HepG2 (cell line): ENCODE measurements around the gene PROC. TPM values are rescaled to one million over a fixed set of nuclear protein-coding genes. Genes with fewer than 3 reads are reported as not detected.

Experiments
- ASH2L ChIP-seq: fragments of 300-600, 200-600 bp; sonication (generic); IDR thresholded peaks from 2 replicates; pipeline ENCODE4 v1.7.0; 2017; ENCODE audit warnings: low read depth, mild to moderate bottlenecking, moderate library complexity, mixed read lengths, low read length; ENCODE audit not compliant: insufficient read length
- CC2D1A ChIP-seq: sonication (generic); formaldehyde crosslinking; IDR thresholded peaks from 2 replicates; pipeline ENCODE4 v1.8.1; 2023; ENCODE audit warnings: mild to moderate bottlenecking, missing genetic modification reagents
- CHCHD3 ChIP-seq: sonication (generic); formaldehyde crosslinking; IDR thresholded peaks from 2 replicates; pipeline ENCODE4 v1.8.0; 2022; ENCODE audit warnings: mild to moderate bottlenecking, missing genetic modification reagents, moderate library complexity
- FOXK2 ChIP-seq: fragments of 450-650 bp; IDR thresholded peaks from 2 replicates; pipeline ENCODE4 v1.6.1; 2016
- HOXA7 ChIP-seq: sonication (generic); formaldehyde crosslinking; IDR thresholded peaks from 2 replicates; pipeline ENCODE4 v1.8.1; 2022; ENCODE audit warnings: mild to moderate bottlenecking, missing genetic modification reagents, moderate library complexity
- IKZF5 ChIP-seq: IDR thresholded peaks from 2 replicates; pipeline ENCODE4 v1.6.1; 2018; ENCODE audit warnings: missing genetic modification reagents, mild to moderate bottlenecking, missing compliant biosample characterization
- ISX ChIP-seq: sonication (generic); formaldehyde crosslinking; conservative IDR thresholded peaks from 2 replicates; pipeline ENCODE4 v1.5.0; 2020; ENCODE audit warnings: missing genetic modification reagents
- LBX2 ChIP-seq: sonication (generic); formaldehyde crosslinking; IDR thresholded peaks from 2 replicates; pipeline ENCODE4 v1.5.0; 2020; ENCODE audit warnings: missing genetic modification reagents, mild to moderate bottlenecking, borderline replicate concordance
- MEIS1 ChIP-seq: sonication (generic); formaldehyde crosslinking; IDR thresholded peaks from 2 replicates; pipeline ENCODE4 v1.9.0; 2021; ENCODE audit warnings: mild to moderate bottlenecking, missing genetic modification reagents, moderate library complexity, borderline replicate concordance
- NRL ChIP-seq: sonication (generic); formaldehyde crosslinking; IDR thresholded peaks from 2 replicates; pipeline ENCODE4 v1.5.0; 2020; ENCODE audit warnings: missing genetic modification reagents, mild to moderate bottlenecking, moderate library complexity, borderline replicate concordance
- POGZ ChIP-seq: sonication (generic); formaldehyde crosslinking; IDR thresholded peaks from 2 replicates; pipeline ENCODE4 v1.4.0; 2020; ENCODE audit warnings: mild to moderate bottlenecking, missing genetic modification reagents
- PTBP1 ChIP-seq: fragments of 200-400 bp; formaldehyde crosslinking; IDR thresholded peaks from 2 replicates; pipeline ENCODE4 v1.6.1; 2018; ENCODE audit warnings: low read length, low read depth; ENCODE audit not compliant: poor library complexity, severe bottlenecking
- REPIN1 ChIP-seq: sonication (generic); formaldehyde crosslinking; IDR thresholded peaks from 2 replicates; pipeline ENCODE4 v1.8.0; 2022; ENCODE audit warnings: missing genetic modification reagents, low read depth, mild to moderate bottlenecking, borderline replicate concordance
- SSRP1 ChIP-seq: IDR thresholded peaks from 2 replicates; pipeline ENCODE4 v1.6.1; 2016; ENCODE audit warnings: control low read depth
- U2AF1 ChIP-seq: fragments of 200-400 bp; formaldehyde crosslinking; optimal IDR thresholded peaks from 2 replicates; pipeline ENCODE3; 2017; ENCODE audit warnings: mild to moderate bottlenecking, low read depth, low read length
- ZBTB20 ChIP-seq: sonication (generic); formaldehyde crosslinking; IDR thresholded peaks from 2 replicates; pipeline ENCODE4 v1.8.1; 2023; ENCODE audit warnings: missing genetic modification reagents, low read depth, mild to moderate bottlenecking, borderline replicate concordance
- ZFP36 ChIP-seq: fragments of 150-350 bp; IDR thresholded peaks from 2 replicates; pipeline ENCODE4 v1.6.1; 2018; ENCODE audit warnings: borderline replicate concordance, low read length, low read depth; ENCODE audit not compliant: partially characterized antibody
- ZKSCAN8 ChIP-seq: IDR thresholded peaks from 2 replicates; pipeline ENCODE4 v1.6.1; 2016; ENCODE audit warnings: borderline replicate concordance, missing genetic modification reagents, missing compliant biosample characterization
- ZMYM3 ChIP-seq: sonication (generic); formaldehyde crosslinking; IDR thresholded peaks from 2 replicates; pipeline ENCODE4 v1.5.1; 2020; ENCODE audit warnings: mild to moderate bottlenecking, missing genetic modification reagents
- ZMYM4 ChIP-seq: sonication (generic); formaldehyde crosslinking; IDR thresholded peaks from 2 replicates; pipeline ENCODE4 v1.8.1; 2023; ENCODE audit warnings: mild to moderate bottlenecking, missing genetic modification reagents
- ZNF160 ChIP-seq: sonication (generic); formaldehyde crosslinking; IDR thresholded peaks from 2 replicates; pipeline ENCODE4 v1.8.0; 2022; ENCODE audit warnings: mild to moderate bottlenecking, inconsistent platforms, missing genetic modification reagents
- ZNF24 ChIP-seq: fragments of 450-650 bp; IDR thresholded peaks from 2 replicates; pipeline ENCODE4 v1.6.1; 2017; ENCODE audit warnings: antibody characterized with exemption, mild to moderate bottlenecking
- ZNF451 ChIP-seq: sonication (generic); formaldehyde crosslinking; IDR thresholded peaks from 2 replicates; pipeline ENCODE4 v1.5.0; 2020; ENCODE audit warnings: mild to moderate bottlenecking, missing genetic modification reagents
- ZNF576 ChIP-seq: sonication (generic); formaldehyde crosslinking; IDR thresholded peaks from 2 replicates; pipeline ENCODE4 v1.4.0; 2020; ENCODE audit warnings: mild to moderate bottlenecking, missing genetic modification reagents
- ZSCAN12 ChIP-seq: sonication (generic); formaldehyde crosslinking; IDR thresholded peaks from 2 replicates; pipeline ENCODE4 v1.9.0; 2021; ENCODE audit warnings: mild to moderate bottlenecking, missing genetic modification reagents
- polyA plus RNA-seq, 8 experiments: library from polyadenylated mRNA; depleted of rRNA in 3 of 8; stranded (reverse) in 7 of 8; unstranded in 1 of 8; fragments of >200 nt; fragmentation: Illumina TruSeq in 4 of 8; extraction: Trizol in 4 of 8; gene quantifications; 2 replicates each; pipeline versions ENCODE4 v1.2.1 to v1.2.3, GENCODE V29; 2011 to 2016; ENCODE audit warnings: low read depth in 4 of 8, missing spikeins in 1 of 8, mixed read lengths in 1 of 8; ENCODE audit not compliant: insufficient read depth in 1 of 8
- total RNA-seq, 5 experiments: library from RNA; depleted of rRNA; stranded (reverse); fragments of >200 nt; fragmentation: Illumina TruSeq; extraction: Trizol; gene quantifications; 2 replicates each; pipeline ENCODE4 v1.2.3, GENCODE V29; 2016; ENCODE audit warnings: low read depth in 1 of 5
- TF ChIP-seq, protein P1 (sequence below): sonication (generic); formaldehyde crosslinking; IDR thresholded peaks from 2 replicates; pipeline ENCODE4 v1.5.0; 2020; ENCODE audit warnings: mild to moderate bottlenecking, missing genetic modification reagents, borderline replicate concordance

PROC gene
- total and polyA plus RNA-seq, 2 of the 13 experiments (the other 11 are each of a cell fraction or from before 2014, with no cell fraction given): 134 to 185 TPM

DNA sequence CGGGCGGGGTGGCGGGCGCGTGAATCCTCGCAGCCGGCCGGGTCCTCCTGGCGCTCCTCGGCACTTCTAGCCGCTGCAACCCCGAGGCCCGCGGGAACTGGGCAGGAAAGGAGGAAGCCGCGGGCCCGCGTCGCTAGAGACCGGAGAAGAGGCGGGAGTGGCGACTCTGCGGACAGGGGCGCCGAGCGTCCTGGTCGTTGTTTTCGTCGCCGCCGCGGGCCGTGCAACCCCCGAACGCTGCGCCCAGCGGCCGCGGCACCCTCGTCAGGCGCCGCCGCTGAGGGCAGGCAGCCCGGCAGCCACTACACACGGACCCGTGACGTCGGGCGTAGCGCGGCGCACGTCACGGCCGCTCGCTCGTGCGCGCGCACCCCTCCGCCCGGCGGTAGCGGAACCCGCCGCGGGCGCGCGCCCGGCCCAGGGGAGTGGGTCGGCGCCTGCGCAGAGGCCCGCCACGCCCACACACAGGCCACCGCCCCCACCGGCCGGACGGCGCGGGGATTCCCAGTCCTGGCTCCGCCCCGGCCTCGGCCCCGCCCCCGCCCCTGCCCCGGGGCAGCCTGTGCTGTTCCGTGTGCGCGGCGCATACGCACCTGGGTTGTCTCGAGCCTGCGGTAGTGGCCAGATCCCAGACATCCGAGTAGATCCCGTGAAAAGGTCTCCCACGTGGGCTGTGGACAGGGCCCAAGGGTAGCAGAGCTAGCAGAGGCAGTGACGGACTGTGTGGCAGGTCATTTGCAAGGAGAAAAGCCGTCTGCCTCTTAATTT is 30.4 kb upstream of the PROC start, which contains the start of gene MAP3K2 (continued):
- TF ChIP-seq, protein P1, sequence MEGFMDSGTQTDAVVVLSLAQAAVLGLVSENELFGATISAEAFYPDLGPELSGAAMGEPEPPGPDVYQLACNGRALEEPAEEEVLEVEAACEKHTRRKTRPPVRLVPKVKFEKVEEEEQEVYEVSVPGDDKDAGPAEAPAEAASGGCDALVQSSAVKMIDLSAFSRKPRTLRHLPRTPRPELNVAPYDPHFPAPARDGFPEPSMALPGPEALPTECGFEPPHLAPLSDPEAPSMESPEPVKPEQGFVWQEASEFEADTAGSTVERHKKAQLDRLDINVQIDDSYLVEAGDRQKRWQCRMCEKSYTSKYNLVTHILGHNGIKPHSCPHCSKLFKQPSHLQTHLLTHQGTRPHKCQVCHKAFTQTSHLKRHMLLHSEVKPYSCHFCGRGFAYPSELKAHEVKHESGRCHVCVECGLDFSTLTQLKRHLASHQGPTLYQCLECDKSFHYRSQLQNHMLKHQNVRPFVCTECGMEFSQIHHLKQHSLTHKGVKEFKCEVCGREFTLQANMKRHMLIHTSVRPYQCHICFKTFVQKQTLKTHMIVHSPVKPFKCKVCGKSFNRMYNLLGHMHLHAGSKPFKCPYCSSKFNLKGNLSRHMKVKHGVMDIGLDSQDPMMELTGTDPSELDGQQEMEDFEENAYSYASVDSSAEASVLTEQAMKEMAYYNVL (CRISPR knock-in tag): no peak; the same call in 1 of the 2 replicates
- no peak for TF ChIP-seq ZNF160 (CRISPR knock-in tag)
- TF ChIP-seq POGZ (CRISPR knock-in tag): peak; percentile 65; the same call in 1 of the 2 replicates
- TF ChIP-seq ZMYM3 (CRISPR knock-in tag): no peak
- TF ChIP-seq ZNF24: no peak
- TF ChIP-seq IKZF5 (CRISPR knock-in tag): no peak
- no peak for TF ChIP-seq U2AF1
- peak; percentile 88 for TF ChIP-seq ASH2L
- peak; percentile 41; the same call in 1 of the 2 replicates for TF ChIP-seq NRL (CRISPR knock-in tag)
- peak; percentile 81; the same call in 1 of the 2 replicates for TF ChIP-seq CHCHD3 (CRISPR knock-in tag)
- TF ChIP-seq FOXK2: no peak
- TF ChIP-seq ISX (CRISPR knock-in tag): no peak
- no peak for TF ChIP-seq CC2D1A (CRISPR knock-in tag)
- TF ChIP-seq ZFP36: no peak
- no peak for TF ChIP-seq HOXA7 (CRISPR knock-in tag)
- no peak for TF ChIP-seq ZNF576 (CRISPR knock-in tag)
- no peak; the same call in 1 of the 2 replicates for TF ChIP-seq LBX2 (CRISPR knock-in tag)
- peak; percentile 70; the same call in 1 of the 2 replicates for TF ChIP-seq ZSCAN12
- no peak for TF ChIP-seq ZNF451 (CRISPR knock-in tag)
- TF ChIP-seq MEIS1: no peak; the same call in 1 of the 2 replicates
- no peak; the same call in 1 of the 2 replicates for TF ChIP-seq REPIN1 (CRISPR knock-in tag)
- no peak for TF ChIP-seq ZBTB20
- TF ChIP-seq ZKSCAN8 (CRISPR knock-in tag): no peak
- peak; percentile 76 for TF ChIP-seq ZMYM4 (CRISPR knock-in tag)
- peak; percentile 68 for TF ChIP-seq PTBP1
- 0 out of 2 replicates have a peak, but pooled peaks have one; percentile 42 for TF ChIP-seq SSRP1 (CRISPR knock-in tag)
